ENCODE data around the gene TIGD2.

The TIGD2 gene

GRCh38 chr4:89164400-89164799, 53.1 kb downstream of the TIGD2 start:
- no peak for DNase-seq

All from MV-4-11 (cell line).